GM21528 (cell line): Measurements from ENCODE around the gene RPL10.
A peak's percentile ranks its signal among the peaks of the same experiment; 100 is the strongest.

Source experiments
- ATAC-seq: cut with Tn5 transposase; IDR thresholded peaks from one replicate; pipeline ENCODE4 v1.9.1; 2021; ENCODE audit warnings: mild to moderate bottlenecking, moderate library complexity; ENCODE audit not compliant: unreplicated experiment, low FRiP score

Gene RPL10

GRCh38 chrX:154360155-154360713 is 37.9 kb upstream of the RPL10 start:
- no peak for ATAC-seq

- no peak for ATAC-seq
Observed at GRCh38 chrX:154362085-154362742, 36.0 kb upstream of the RPL10 start.

- no peak for ATAC-seq
Observed at GRCh38 chrX:154363706-154364439, 34.3 kb upstream of the RPL10 start.

GRCh38 chrX:154365052-154365600 is 33.1 kb upstream of the RPL10 start:
- no peak for ATAC-seq

- ATAC-seq = no peak
Observed at GRCh38 chrX:154365997-154366665, 32.0 kb upstream of the RPL10 start.

GRCh38 chrX:154366666-154367055 is 31.5 kb upstream of the RPL10 start:
- no peak for ATAC-seq

GRCh38 chrX:154367474-154368308 is 30.5 kb upstream of the RPL10 start:
- no peak for ATAC-seq

GRCh38 chrX:154368630-154369448 is 29.3 kb upstream of the RPL10 start:
- peak; percentile 29 for ATAC-seq

GRCh38 chrX:154369449-154370299 is 28.5 kb upstream of the RPL10 start:
- ATAC-seq = no peak

GRCh38 chrX:154370300-154371016 is 27.7 kb upstream of the RPL10 start:
- no peak for ATAC-seq

- ATAC-seq = peak; percentile 63
Observed at GRCh38 chrX:154371017-154371788, 27.0 kb upstream of the RPL10 start.

GRCh38 chrX:154371789-154372300 is 26.3 kb upstream of the RPL10 start:
- peak; percentile 6 for ATAC-seq

GRCh38 chrX:154372612-154373022 is 25.6 kb upstream of the RPL10 start:
- ATAC-seq = no peak

- ATAC-seq = no peak
Observed at GRCh38 chrX:154373340-154374306, 24.6 kb upstream of the RPL10 start.

- ATAC-seq = no peak
Observed at GRCh38 chrX:154374313-154375155, 23.6 kb upstream of the RPL10 start, which contains the start of gene FLNA. Gene FLNA (minus strand): TSS chrX:154374634. CDS start chrX:154371245, 3,389 bp downstream.
